Sciatic nerve (tissue), 2 donors: Measurements from ENCODE around the gene DCLK2. TPM values are rescaled to one million over a fixed set of nuclear protein-coding genes. Genes with fewer than 3 reads are reported as not detected.
A peak's percentile ranks its signal among the peaks of the same experiment; 100 is the strongest.

Source experiments
- ATAC-seq: fragments of 200-7000 bp; cut with Tn5 transposase; one replicate; pipeline ENCODE4 v1.9.1; 2020; ENCODE audit warnings: mild to moderate bottlenecking, moderate library complexity
- DNase-seq: peaks from one replicate; pipeline ENCODE4 v3.0.0-alpha.2; 2020; ENCODE audit warnings: low spot score
- intact Hi-C: fragments of 100-400 bp; cut with DNase I; formaldehyde crosslinking; loops from one replicate; pipeline ENCODE4 v1.14.2; 2022
- total RNA-seq: library from RNA; stranded (reverse); fragmentation: NEBNext Ultra II Directional; extraction: Animal tissue kit (Norgen Biotek cat#: 25700); gene quantifications from one replicate; pipeline ENCODE4 v1.2.1, GENCODE V29; 2021
- donor health status: DM: no; HTN: no; CAD: no.
- donor health status: DM: no; HTN: no; CAD: no.

Gene DCLK2
- total RNA-seq, 1 donor from 2014 or later = 13.6 TPM

DNA sequence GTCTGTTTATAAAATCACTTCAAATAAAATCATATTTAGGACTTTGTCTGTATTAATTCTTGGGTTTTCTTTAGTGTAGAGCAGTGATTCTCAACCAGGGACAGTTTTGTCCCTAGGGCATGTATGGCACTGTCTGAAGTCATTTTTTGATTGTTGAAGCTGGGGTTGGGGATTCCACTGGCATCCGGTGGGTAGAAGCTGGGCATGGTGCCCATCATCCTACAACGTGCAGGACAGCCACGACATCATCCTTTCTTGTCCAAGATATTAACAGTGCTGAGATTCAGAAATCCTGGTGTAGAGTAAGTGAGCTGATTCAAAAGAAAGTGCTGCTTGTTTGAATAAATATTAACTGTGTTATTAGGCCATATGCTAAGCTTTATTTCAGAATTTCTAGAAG lies 28.6 kb downstream of the DCLK2 start:
- DNase-seq (no peak), ATAC-seq (no peak)
- intact Hi-C loops = no loop called here

DNA sequence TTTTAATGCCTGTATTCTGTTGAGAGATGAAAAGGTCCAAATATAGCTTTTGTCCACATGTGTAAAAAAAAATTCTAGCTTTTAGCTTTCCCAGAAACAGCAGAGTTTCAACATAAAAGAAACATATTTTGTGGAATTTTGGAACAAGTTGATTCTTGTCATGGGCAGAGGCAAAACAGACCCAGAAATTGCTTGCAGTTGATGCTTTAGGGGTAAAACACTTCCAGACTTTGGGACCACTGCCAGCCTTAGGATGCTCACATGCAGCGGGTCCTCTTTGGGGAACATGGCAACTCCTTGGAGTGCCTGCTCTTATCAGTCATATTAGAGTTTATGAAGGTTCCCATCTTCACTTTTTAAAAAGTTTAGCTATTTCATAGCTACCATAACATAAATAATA lies 30.4 kb downstream of the DCLK2 start:
- intact Hi-C loops = no loop called here
- ATAC-seq (no peak), DNase-seq (no peak)

DNA sequence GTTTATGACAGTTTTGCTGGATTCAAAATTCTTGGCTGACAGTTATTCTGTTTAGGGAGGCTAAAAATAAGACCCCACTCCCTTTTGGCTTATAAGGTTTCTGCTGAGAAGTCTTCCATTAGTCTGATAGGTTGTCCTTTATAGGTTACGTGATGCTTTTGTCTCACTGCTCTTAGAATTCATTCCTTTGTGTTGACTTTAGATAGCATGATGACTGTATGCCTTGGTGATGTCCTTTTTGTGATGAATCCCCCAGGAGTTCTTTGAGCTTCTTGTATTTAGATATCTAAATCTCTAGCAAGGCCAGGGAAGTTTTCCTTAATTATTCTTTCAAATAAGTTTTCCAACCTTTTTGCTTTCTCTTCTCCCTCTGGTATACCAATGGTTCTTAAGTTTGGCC lies 36.4 kb downstream of the DCLK2 start:
- DNase-seq (no peak), ATAC-seq (no peak)
- intact Hi-C loops = no loop called here

DNA sequence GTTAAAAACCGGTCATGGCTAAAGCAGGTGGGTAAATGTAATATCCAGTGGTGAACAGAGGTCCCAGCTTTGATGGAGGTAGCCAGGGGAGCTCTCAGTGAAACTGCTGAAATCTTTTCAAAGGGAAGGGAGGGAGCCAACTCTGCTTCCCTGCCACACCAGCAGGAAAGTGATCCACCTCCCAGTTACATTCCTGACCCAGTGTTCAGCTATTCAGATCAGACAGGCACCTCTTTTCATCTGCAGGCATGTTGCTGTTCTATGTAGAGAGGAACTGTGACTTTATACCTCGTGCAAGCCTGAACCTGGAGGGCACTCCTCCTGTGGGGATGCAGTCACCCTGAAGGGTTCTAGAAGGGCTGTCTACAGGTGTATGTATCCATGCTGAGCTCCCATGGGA lies 37.6 kb downstream of the DCLK2 start:
- intact Hi-C loops = no loop called here
- ATAC-seq = no peak
- DNase-seq = no peak

DNA sequence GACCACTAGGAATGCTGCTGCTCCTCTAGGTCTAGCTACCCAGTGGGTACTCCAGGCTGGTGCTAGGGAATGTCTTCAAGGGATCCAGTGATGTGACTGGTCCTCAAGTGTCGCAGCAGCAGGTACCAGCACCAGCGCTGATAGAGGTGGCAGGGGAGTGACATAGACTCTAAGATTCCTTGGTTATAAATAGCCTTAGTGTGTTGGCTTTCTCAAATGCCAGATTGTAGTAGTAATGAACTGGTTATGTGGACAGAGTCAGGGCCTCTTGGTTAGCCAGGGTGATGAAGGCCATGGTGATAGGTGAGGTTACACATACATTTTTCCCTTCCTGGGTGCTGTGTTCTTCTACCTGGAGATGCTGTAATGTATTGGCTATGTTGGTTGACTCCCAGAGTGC lies 38.3 kb downstream of the DCLK2 start:
- no peak for DNase-seq
- intact Hi-C loops = no loop called here
- peak; percentile 10 for ATAC-seq

DNA sequence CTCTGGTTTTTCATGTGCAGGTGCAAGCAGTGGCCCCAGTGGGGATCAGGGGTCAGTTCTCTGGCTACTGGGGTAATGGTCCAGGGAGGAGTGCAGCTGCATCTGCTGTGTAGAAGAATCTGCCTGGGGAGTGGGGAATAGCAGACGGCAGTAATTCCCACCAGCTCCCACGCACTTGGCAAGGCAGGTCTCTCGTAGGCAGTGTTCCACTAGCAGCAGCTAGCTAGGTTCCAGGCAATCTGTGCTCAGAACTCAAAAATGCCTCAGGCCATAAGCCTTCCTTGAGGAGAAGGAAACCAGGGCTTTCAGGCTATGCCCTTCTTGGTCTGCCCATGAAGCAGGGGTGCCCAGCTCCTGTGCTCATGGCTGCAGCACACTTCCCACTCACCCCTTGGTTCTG lies 38.8 kb downstream of the DCLK2 start:
- DNase-seq (no peak), ATAC-seq (peak; percentile 58)
- intact Hi-C loops = no loop called here

DNA sequence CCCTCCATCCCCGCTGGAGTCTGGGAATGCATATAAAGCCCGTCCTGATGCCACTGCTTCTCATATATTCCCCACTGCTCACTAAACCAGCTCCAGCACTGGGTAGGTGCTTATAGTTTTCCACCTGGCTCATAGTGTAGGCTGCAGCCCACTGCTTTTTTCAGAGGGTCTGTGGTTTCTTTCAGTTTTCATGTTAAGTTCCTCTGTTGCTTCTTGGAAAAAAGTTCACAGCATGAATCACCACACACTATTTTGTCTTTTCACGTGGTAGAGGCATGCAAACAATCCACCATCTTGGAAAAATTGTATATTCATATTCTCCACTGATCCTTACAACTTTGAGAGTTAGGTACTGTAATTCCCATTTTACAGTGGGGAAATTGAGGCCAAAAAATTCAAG lies 39.4 kb downstream of the DCLK2 start:
- DNase-seq = no peak
- ATAC-seq = no peak
- intact Hi-C loops = no loop called here

DNA sequence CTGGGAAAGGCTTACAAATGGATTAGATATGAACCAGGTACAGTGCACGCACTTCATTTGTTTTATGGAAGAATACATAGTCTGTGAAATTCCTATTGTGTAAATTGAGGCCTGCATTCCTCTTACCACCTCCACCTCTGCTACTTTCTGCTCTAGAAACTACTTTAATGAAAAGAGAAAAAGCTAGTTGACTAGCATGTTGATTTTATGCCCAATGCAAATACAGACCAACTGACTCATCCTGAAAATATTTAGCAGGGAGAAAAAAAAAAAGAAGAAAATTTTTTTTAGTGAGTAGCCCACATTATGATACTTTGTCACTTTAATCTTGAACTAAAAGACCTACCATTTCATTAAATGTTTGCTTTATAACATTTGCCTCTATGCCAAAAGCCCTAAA lies 41.2 kb downstream of the DCLK2 start:
- ATAC-seq = no peak
- DNase-seq = no peak
- intact Hi-C loops = no loop called here

DNA sequence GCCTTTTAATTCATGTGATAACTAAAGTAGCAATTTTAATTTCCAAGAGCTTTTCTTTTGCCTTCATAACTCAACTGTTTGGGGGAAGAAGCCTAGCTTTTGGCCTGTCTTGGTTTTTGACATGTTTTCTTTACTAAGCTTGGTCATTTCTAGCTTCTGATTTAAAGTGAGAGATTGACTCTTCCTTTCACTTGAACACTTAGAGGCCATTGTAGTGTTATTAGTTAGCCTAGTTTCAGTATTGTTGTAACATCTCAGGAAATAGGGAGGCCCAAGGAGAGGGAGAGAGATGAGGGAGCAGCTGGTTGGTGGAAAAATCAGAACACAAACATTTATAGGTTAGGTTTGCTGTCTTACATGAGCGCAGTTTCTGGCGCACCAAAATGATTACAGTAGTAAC lies 44.8 kb downstream of the DCLK2 start:
- ATAC-seq = no peak
- intact Hi-C loops = no loop called here
- no peak for DNase-seq

DNA sequence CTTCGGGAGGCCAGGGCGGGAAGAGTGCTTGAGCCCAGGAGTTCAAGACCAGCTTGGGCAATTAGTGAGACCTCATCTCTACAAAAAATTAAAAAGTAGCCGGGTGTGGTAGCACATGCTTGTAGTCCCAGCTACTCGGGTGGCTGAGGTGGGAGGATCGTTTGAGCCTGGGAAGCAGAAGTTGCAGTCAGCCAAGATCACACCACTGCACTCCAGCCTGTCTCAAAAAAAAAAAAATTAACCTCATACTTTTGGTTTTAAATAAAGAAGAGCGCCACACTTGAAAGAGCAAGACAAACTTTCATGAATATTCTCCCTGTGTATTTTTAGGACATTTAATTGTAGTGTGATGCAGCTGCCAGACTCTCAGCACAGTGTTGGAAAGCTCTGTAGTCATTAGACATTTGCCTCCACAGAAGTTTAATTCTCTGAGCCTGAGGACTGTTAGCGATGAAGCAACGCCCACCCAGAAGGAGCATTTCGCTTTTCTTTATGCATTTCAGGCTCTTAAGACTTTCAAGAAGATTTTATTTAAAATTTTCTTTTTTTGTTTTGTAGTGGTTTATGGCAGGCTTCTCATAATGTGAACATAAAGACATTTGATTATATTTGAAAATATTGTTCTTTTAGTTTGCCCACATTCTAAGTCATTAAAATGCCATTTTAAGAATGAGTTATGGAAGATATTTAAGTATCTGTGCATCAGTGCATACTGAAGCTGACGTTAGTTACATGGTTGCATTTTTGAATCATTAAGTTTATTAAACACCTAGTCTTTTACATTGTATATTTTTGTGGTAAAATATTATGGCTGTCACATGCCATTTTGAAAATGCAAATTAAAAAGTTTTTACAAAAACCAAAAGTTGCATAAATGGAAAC lies 45.8 kb downstream of the DCLK2 start:
- intact Hi-C loops = no loop called here
- ATAC-seq (no peak), DNase-seq (no peak)

DNA sequence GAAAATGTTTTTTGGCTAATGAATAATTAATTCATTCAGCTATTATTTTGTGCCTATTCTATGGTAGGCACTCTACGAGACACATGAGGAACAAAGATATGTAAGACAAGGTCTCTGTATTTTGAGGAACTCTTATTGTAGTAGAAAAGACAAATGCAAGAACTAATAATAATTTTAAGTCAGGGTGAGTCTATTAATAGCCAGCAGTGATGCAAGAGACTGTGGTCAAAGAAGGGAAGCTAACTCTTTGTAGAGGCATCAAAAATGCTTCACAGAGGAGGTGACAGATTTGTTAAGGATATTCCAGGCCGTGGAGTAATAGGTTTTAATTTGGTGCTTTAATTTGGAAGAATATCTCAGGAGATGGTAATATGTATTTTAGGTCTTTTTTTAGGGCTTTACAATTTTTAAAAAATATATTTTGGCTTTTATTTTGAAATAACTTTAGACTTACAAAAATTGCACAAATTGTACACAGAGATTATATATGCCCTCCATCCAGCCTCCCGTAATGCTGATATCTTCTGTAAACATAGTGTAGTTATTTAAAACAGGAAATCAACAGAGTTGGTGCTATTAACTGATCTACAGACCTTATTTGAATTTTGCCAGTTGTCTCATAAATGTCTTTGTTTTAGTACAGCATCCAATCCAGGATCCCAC lies 48.1 kb downstream of the DCLK2 start:
- DNase-seq = no peak
- peak; percentile 41 for ATAC-seq
- intact Hi-C loops = no loop called here

DNA sequence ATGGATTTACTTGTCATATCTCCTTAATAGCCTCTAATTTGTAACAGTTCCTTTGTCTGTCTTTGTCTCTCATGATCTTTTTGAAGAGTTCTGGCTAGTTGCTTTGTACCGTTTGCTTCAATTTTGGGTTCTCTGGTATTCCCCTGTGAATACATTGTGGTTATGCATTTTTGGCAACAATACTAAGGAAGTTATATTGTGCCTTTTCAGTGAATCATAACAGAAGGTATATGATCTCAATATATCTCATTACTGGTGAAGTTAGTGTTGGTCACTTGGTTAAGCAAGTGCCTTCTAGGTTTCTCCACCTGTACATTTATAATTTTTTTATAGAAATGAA lies 48.6 kb downstream of the DCLK2 start:
- intact Hi-C loops = no loop called here
- ATAC-seq (no peak), DNase-seq (no peak)

DNA sequence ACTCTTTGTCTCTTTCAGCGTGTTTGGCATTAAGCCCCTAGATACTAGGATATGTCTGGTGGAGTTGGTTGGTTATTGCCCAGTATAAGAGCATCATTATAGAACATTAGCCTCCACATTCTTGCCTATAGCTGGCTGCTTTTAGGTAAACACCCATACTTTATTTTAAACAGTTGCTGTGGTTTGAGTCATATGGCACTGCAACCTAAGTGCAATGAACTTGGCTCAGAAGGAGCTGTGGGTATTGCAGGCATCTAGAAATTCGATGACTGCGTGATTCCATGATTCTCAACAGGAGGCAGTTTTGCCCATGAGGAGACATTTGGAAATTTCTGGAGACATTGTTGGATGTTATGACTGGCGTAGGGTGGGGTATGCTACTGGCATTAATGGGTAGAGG lies 49.5 kb downstream of the DCLK2 start:
- intact Hi-C loops = no loop called here
- DNase-seq = no peak
- no peak for ATAC-seq

DNA sequence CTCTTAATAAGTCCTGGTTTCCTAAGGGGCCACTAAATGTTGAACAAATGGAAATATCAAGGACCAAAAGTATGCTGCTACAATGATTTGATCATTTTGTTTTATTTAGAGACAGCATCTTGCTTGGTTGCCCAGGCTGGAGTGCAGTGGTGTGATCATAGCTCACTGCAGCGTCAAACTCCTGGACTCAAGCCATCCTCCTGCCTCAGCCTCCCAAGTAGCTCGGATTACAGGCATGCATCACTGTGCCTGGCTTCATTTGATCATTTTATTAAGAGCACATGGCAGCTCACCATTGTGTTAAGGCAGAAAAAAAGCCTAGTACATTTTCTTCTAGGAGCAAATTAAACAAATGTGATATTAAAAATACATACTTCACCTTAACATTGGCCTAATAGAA lies 52.7 kb downstream of the DCLK2 start:
- no peak for DNase-seq
- peak; percentile 71 for ATAC-seq
- intact Hi-C loops = no loop called here

DNA sequence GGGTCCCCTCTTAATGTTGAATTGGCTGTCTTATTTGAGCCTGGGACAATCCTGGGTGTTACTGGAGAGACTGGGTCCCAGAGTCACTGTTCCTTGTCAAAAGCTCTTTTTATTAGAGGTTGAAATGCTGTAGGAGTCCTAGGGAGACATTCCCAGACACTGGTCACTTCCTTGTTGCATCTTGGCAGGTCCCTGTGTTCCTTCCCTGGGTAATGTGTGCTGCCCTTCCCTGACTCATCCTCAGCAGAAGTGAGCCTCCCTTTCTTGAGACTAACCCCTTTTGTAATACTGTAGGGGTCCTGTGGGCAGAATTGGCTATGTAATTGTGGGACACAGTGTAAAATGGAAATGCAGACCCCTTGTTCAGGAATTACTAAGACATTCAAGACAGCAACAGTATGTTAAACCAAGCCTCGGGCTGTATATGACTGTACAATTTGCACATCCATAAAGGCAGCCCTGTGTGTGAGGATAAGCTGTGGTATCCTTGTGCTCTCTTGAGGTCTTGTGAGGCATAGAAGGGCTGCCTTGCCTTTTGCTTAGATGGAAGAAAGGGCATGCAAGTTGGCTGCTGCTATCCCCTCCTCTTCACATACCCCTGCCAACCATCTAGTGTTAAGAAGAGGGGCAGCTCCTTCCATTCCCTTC lies 53.5 kb downstream of the DCLK2 start:
- intact Hi-C loops = no loop called here
- DNase-seq (no peak), ATAC-seq (no peak)

DNA sequence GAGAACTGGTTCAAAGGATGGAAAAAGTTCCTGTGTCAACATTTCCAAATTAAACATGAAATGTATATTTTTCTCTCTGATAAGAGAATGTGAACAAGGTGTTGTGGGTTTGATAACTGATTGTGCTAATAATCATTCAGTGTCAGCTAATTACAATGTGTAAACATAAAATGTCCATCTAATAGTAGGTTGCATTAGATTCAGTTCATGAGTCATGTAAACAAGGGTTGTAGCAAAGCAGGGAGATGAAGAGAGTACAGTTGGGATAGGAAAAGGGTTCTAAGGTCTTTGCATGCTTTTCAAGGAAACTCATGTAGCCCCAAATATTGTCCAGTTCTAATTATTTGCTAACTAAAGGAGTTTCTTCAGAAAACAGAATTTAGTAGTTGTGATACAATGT lies 55.4 kb downstream of the DCLK2 start:
- no peak for ATAC-seq
- intact Hi-C loops = no loop called here
- no peak for DNase-seq

DNA sequence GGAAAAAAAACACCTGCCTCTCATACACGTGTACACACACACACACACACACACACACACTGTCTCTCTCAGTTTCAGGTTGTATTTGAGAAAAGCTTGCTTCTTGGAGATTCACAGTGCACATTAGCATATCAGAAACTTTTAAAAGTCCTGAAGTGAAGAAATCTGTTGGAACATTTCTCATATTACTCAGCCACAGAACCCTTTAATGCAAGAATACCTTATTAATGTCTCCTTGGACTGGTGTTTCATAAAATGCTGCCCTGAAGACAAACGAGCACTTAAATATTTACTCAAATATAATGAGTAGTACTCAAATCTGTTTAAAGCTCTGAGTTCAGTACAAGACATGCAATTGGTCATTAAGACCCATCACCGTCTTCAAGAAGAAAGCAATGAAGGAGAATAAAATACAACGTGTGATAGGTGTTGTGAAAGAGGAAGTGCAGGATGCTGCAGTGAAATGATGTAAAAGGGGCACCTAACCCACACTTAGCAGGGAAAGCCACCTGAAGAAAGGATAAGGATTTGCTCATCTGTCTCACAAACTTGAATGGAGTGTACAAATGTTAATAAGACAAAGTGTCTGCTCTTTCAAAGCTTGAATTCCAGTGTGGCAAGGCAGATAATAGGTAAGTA lies 57.0 kb downstream of the DCLK2 start:
- DNase-seq = no peak
- no peak for ATAC-seq
- intact Hi-C loops = no loop called here

DNA sequence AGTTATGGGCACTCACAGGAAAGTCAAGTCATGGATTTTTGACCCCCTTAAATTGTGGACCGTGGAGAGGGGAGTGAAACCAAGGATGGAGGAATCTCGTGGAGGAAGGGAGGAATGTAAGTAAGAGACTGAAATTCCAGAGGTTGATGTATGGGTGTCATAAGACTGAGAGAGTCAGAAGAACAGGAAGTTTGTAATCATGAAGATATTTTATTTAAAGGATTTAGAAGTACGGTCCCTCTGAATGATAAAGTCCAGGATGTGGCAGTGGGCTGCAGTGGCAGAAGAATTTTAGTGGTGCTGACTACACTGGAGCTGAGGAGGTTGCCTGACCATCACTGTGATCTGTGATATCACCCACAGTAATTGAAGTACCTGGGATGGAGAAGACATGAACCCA lies 57.8 kb downstream of the DCLK2 start:
- ATAC-seq (no peak), DNase-seq (no peak)
- intact Hi-C loops = no loop called here

DNA sequence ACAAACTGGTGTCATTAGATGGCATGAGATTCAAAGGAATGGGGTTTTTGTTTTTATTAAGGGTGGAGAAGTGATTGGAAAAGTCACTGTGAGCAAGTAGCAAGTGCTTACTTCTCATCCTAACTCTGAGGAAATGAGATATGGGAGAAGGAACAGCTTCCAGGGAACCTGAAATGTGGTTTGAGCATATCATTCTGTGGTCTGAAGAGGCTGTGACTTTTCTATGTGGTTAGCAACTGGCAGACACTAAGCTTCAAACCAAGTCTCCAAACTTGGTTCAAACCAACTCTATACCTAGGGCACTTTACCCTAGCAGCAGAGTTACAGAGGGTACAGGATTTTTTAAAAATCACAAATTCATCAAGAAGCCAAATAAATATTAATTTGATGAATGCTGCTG lies 58.2 kb downstream of the DCLK2 start:
- intact Hi-C loops = no loop called here
- DNase-seq = no peak
- no peak for ATAC-seq

DNA sequence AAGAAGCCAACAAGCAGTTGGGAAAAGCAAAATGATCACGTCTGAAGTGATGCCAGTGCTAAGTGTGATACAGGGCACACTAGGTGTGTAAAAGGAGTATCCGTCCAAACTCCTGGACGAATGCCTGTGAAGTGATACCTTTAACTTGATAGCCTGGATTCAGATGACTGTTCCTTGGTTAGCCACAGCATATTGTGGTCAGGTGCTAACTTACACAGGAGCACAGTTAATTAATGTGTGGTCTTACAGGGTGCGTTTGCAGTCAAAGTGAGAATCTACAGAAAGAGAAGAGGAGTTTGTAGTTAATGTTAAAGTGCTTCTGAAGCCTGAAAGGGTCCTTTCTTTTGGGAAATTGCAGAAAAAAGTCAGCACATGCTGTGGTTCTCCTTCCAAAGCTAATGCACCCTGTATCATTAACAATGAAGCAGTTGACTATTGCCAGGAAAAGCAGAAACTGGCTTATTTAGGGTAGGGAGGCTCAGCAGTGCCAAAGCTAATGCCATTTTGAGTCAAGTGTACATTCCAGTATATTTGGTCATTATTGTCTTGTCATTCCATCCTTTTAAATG lies 61.1 kb downstream of the DCLK2 start:
- ATAC-seq (no peak), DNase-seq (no peak)
- intact Hi-C loops = no loop called here
